Tongue (tissue), 2 donors: ENCODE results near the gene CNOT4. TPM values are rescaled to one million over a fixed set of nuclear protein-coding genes. Genes with fewer than 3 reads are reported as not detected.
"Not testable (repeated sequence)": the region's sequence is repeated elsewhere in the genome, so short reads cannot be mapped to it uniquely, and the experiment has no call there.

ENCODE experiments used
- DNase-seq: peaks from one replicate; pipeline ENCODE4 v3.0.0-alpha.2; 2015
- total RNA-seq: library from RNA; depleted of rRNA; stranded (reverse); fragments of >200 nt; gene quantifications from one replicate; pipeline ENCODE4 v1.2.3, GENCODE V29; 2014

Gene CNOT4
- total RNA-seq, 1 donor from 2014 or later = 19.0 TPM

GRCh38 chr7:135361788-135362187 is 148.1 kb downstream of the CNOT4 start:
- no peak for DNase-seq

- no peak for DNase-seq
Observed at GRCh38 chr7:135359615-135360014, 150.3 kb downstream of the CNOT4 start.

GRCh38 chr7:135355377-135356048 is 154.4 kb downstream of the CNOT4 start:
- no peak for DNase-seq

GRCh38 chr7:135353832-135354231 is 156.1 kb downstream of the CNOT4 start:
- no peak for DNase-seq

GRCh38 chr7:135352285-135352684 is 157.6 kb downstream of the CNOT4 start:
- DNase-seq = no peak

- not testable (repeated sequence) for DNase-seq
Observed at GRCh38 chr7:135351070-135351469, 158.8 kb downstream of the CNOT4 start.

- no peak for DNase-seq
Observed at GRCh38 chr7:135349746-135350145, 160.2 kb downstream of the CNOT4 start.

GRCh38 chr7:135348493-135348892 is 161.4 kb downstream of the CNOT4 start:
- DNase-seq = no peak

- DNase-seq = no peak
Observed at GRCh38 chr7:135343361-135343760, 166.5 kb downstream of the CNOT4 start.

GRCh38 chr7:135342887-135343286 is 167.0 kb downstream of the CNOT4 start:
- DNase-seq = peak; percentile 69

GRCh38 chr7:135341049-135341448 is 168.9 kb downstream of the CNOT4 start:
- DNase-seq = no peak

GRCh38 chr7:135337977-135338550 is 171.8 kb downstream of the CNOT4 start:
- no peak for DNase-seq

- DNase-seq = no peak
Observed at GRCh38 chr7:135337506-135337905, 172.4 kb downstream of the CNOT4 start.

GRCh38 chr7:135335628-135336139 is 174.2 kb downstream of the CNOT4 start:
- DNase-seq = peak; percentile 85

- peak; percentile 53 for DNase-seq
Observed at GRCh38 chr7:135334830-135335543, 174.9 kb downstream of the CNOT4 start.

- no peak for DNase-seq
Observed at GRCh38 chr7:135333946-135334345, 176.0 kb downstream of the CNOT4 start.

- DNase-seq = no peak
Observed at GRCh38 chr7:135333200-135333599, 176.7 kb downstream of the CNOT4 start.

GRCh38 chr7:135330088-135330487 is 179.8 kb downstream of the CNOT4 start:
- no peak for DNase-seq

- DNase-seq = no peak
Observed at GRCh38 chr7:135328526-135328925, 181.4 kb downstream of the CNOT4 start.

- DNase-seq = no peak
Observed at GRCh38 chr7:135328053-135328452, 181.8 kb downstream of the CNOT4 start.

GRCh38 chr7:135327458-135327857 is 182.4 kb downstream of the CNOT4 start:
- DNase-seq = no peak

- DNase-seq = no peak
Observed at GRCh38 chr7:135326636-135327280, 183.1 kb downstream of the CNOT4 start.
